NT2/D1 (cell line): ENCODE measurements around the gene CD55.

Experiments used
- SUZ12 ChIP-seq: IDR thresholded peaks from 2 replicates; pipeline ENCODE4 v1.6.1; 2011; ENCODE audit not compliant: insufficient read length, insufficient read depth; ENCODE audit errors: extremely low read depth
- YY1 ChIP-seq: IDR thresholded peaks from 2 replicates; pipeline ENCODE4 v1.6.1; 2011; ENCODE audit not compliant: insufficient read length, insufficient read depth
- ZNF274 ChIP-seq: IDR thresholded peaks from 2 replicates; pipeline ENCODE4 v1.6.1; 2011; ENCODE audit warnings: mild to moderate bottlenecking, low read depth, low read length

GRCh38 chr1:207397525-207397926, 76.0 kb downstream of the CD55 start:
- TF ChIP-seq ZNF274 (no peak), YY1 (no peak), SUZ12 (no peak)
